ENCODE measurements around the gene OR52N1. TPM values are rescaled to one million over a fixed set of nuclear protein-coding genes. Genes with fewer than 3 reads are reported as not detected.

OR52N1 gene
- total and polyA plus RNA-seq, 2 of the 8 experiments (the other 6 are each of a cell fraction or from before 2014, with no cell fraction given) = 0.09 TPM; not detected in 1

- Histone ChIP-seq H3K36me3 (ENCODE audit: control insufficient read depth in 2 of 4, insufficient read depth in 4 of 4, low read length in 3 of 4) (no peaks in the 10 kb centered on the region), H3K23ac (ENCODE audit: insufficient read length) (no peak overlapping the region), H2AK5ac (ENCODE audit: low read depth, low read length) (no peak overlapping the region), H3K23me2 (ENCODE audit: low read depth, low read length) (no peaks in the 10 kb centered on the region), H2AFZ (ENCODE audit: low read length) (0 out of 2 replicates have a peak overlapping the region, but pooled peaks have one; percentile 15), H3K27ac (ENCODE audit: low read depth, low read length) (no peak overlapping the region), H3K9me3 (ENCODE audit: insufficient read depth in 2 of 2, low read depth in 1 of 2, low read length in 1 of 2) (no peaks in the 10 kb centered on the region), H3K4me1 (replicated peaks in 1 of 4; ENCODE audit: control insufficient read depth in 3 of 4, insufficient read depth in 4 of 4, low read length in 3 of 4) (no peaks in the 10 kb centered on the region), H3K27me3 (replicated peaks in 1 of 4; ENCODE audit: control insufficient read depth in 3 of 4, extremely low read depth in 1 of 4, insufficient read depth in 3 of 4, low read length in 3 of 4) (no peaks in the 10 kb centered on the region), H2BK20ac (ENCODE audit: low read length) (no peak overlapping the region), H4K8ac (ENCODE audit: extremely low read depth, insufficient read depth, low read length) (no peak overlapping the region), H3K79me1 (ENCODE audit: low read depth, low read length) (no peaks in the 10 kb centered on the region), H3K14ac (ENCODE audit: insufficient read length) (no peak overlapping the region), H2BK15ac (ENCODE audit: low read length) (no peak overlapping the region), H3K18ac (ENCODE audit: extremely low read depth, low read length) (no peak overlapping the region), H4K20me1 (replicated peaks in 1 of 2; ENCODE audit: control insufficient read depth in 1 of 2, insufficient read depth in 2 of 2, low read length in 2 of 2) (no peaks in the 10 kb centered on the region), H3K4ac (replicated peaks; ENCODE audit: insufficient read length, low read depth, low read length) (no peak overlapping the region), H4K91ac (replicated peaks; ENCODE audit: insufficient read length, low read length) (no peak overlapping the region), H3K56ac (replicated peaks; ENCODE audit: insufficient read length, low read depth, low read length) (no peak overlapping the region), H3K9ac (replicated peaks in 1 of 4; ENCODE audit: extremely low read depth in 1 of 4, low read depth in 3 of 4, low read length in 3 of 4) (no peak overlapping the region), H2BK12ac (ENCODE audit: low read depth, low read length) (no peak overlapping the region), H4K5ac (ENCODE audit: insufficient read length, low read depth, low read length) (no peak overlapping the region), H2BK5ac (ENCODE audit: low read depth, low read length) (no peak overlapping the region), H2BK120ac (replicated peaks; ENCODE audit: low read depth, low read length) (no peak overlapping the region), H3K4me2 (ENCODE audit: insufficient read depth in 1 of 2, low read depth in 2 of 2, low read length in 2 of 2) (no peak overlapping the region), H3K4me3 (ENCODE audit: extremely low read depth in 1 of 4, insufficient read depth in 2 of 4, low read depth in 3 of 4, low read length in 4 of 4) (no peak overlapping the region), H3K79me2 (ENCODE audit: control insufficient read depth in 1 of 2, insufficient read depth in 2 of 2, low read length in 2 of 2) (no peaks in the 10 kb centered on the region)
- ChIA-PET POLR2A (ENCODE audit: partially characterized antibody) (no interaction called here), CTCF (ENCODE audit: partially characterized antibody) (interaction anchor here (0.6 to 1.0 kb wide), 2 partner anchors 52 to 68 kb away, joined by 3 read pairs; no protein-coding TSS in a partner anchor)
- no peak for DNase-seq (ENCODE audit: low read depth in 1 of 2, low spot score in 2 of 2)
- no peak for FAIRE-seq
- 89% methylated on average over 6 of the region's 6 CpGs; no CpG with 5 or more reads in 1 of the 2 experiments for WGBS, 2 experiments (ENCODE audit: extremely low coverage in 1 of 2, insufficient coverage in 1 of 2, insufficient read length in 1 of 2, insufficient replicate concordance in 2 of 2, low coverage in 1 of 2, low lambda C conversion rate in 2 of 2, missing lambda C conversion rate in 1 of 2)
- TF ChIP-seq MAX (IDR thresholded peaks at IDR 0.05) (no peak), SIN3A (conservative IDR thresholded peaks at IDR 0.05 in 1 of 2, IDR thresholded peaks at IDR 0.05 in 1 of 2; ENCODE audit: low read depth in 1 of 2, low read length in 2 of 2) (no peak), E2F6 (IDR thresholded peaks at IDR 0.05) (no peak), SUZ12 (IDR thresholded peaks at IDR 0.05; ENCODE audit: low read length) (no peak), CHD2 (IDR thresholded peaks at IDR 0.05; ENCODE audit: low read length) (no peak), USF2 (IDR thresholded peaks at IDR 0.05; ENCODE audit: low read length) (no peak), CREB1 (IDR thresholded peaks at IDR 0.05) (no peak)
These were observed 53.2 kb downstream of the OR52N1 start for GRCh38 chr11:5737670-5738392.
